ENCODE measurements around the gene CA5A. TPM values are rescaled to one million over a fixed set of nuclear protein-coding genes. Genes with fewer than 3 reads are reported as not detected.

Gene CA5A
- total RNA-seq, 1 donor from 2014 or later = not detected

GRCh38 chr16:87856791-87857228, 79.5 kb downstream of the CA5A start:
- intact Hi-C loops (cut with micrococcal nuclease) = no loop called here

DNA sequence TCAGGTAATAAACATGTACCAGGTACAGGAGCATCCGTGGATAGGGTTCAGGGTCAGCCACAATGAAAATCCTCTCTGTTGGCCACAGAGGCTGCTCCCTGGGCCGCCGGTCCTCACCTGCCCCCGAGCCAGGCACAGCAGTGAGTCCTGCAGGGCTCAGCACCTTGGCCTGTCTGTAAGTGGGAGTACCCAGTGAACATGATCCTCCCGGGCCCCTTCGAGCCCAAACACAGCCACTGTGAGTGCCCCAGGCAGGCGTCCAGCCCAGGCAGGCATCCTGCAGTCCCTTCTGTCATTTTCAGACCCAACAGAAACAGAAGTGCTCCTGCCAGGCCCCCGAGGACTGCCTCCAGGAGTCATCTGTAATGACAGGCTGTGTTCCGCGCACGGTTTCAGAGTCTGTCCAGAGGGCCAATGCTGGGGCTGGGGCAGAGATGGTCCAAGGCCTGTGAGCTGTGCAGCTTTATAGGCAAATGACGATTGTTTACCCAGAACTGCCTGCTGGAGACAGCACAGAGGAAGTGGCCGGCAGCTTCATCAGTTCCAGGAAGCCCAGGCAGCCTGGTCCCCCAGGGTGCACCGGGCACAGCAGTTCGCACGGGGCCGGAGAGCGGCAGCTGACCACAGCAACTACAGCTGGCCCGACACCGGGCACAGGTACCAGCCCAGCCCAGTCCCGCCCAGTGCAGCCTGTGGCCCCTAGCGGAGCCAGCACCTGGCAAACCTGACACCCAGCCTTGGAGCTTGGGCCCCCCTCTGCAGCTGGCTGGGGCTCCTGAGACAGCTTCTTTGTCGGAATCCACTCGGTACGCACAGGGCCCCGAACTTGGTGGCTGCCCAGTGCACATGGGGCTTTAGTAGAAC, 80.2 kb downstream of the CA5A start:
- peak; percentile 54 for ATAC-seq (ENCODE audit: low read depth)
- Mint-ChIP-seq H3K4me3 (peak overlapping the region; percentile 53), H3K27me3 (no peaks in the 10 kb centered on the region), H3K27ac (peak overlapping the region; percentile 75), H3K4me1 (peaks cover 43% of the 10 kb centered on the region), H3K9me3 (no peaks in the 10 kb centered on the region), H3K36me3 (ENCODE audit: low read depth) (peaks cover 52% of the 10 kb centered on the region)
- no peak for DNase-seq
- TF ChIP-seq, protein P1, sequence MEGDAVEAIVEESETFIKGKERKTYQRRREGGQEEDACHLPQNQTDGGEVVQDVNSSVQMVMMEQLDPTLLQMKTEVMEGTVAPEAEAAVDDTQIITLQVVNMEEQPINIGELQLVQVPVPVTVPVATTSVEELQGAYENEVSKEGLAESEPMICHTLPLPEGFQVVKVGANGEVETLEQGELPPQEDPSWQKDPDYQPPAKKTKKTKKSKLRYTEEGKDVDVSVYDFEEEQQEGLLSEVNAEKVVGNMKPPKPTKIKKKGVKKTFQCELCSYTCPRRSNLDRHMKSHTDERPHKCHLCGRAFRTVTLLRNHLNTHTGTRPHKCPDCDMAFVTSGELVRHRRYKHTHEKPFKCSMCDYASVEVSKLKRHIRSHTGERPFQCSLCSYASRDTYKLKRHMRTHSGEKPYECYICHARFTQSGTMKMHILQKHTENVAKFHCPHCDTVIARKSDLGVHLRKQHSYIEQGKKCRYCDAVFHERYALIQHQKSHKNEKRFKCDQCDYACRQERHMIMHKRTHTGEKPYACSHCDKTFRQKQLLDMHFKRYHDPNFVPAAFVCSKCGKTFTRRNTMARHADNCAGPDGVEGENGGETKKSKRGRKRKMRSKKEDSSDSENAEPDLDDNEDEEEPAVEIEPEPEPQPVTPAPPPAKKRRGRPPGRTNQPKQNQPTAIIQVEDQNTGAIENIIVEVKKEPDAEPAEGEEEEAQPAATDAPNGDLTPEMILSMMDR (IDR thresholded peaks at IDR 0.05) = no peak
- intact Hi-C loops (cut with micrococcal nuclease) = no loop called here
- ChIA-PET CTCF (interaction anchor here (1.2 to 1.6 kb wide), 2 partner anchors 15 to 77 kb away, joined by 7 to 8 read pairs; no protein-coding TSS in a partner anchor), POLR2A (interaction anchor here (1.3 to 4.4 kb wide), 5 partner anchors 12 to 76 kb away, joined by 5 to 54 read pairs (median 8); partner anchors contain the start of gene SLC7A5)

More at GRCh38 chr16:87856791-87857228, 79.5 kb downstream of the CA5A start:
- ATAC-seq (ENCODE audit: low read depth) (no peak), DNase-seq (no peak)
- TF ChIP-seq, protein P1 (IDR thresholded peaks at IDR 0.05) = no peak
- Mint-ChIP-seq H3K4me3 (peak overlapping the region; percentile 53), H3K27ac (peak overlapping the region; percentile 75), H3K9me3 (no peaks in the 10 kb centered on the region), H3K27me3 (no peaks in the 10 kb centered on the region), H3K4me1 (peaks cover 43% of the 10 kb centered on the region), H3K36me3 (ENCODE audit: low read depth) (peaks cover 48% of the 10 kb centered on the region)
- ChIA-PET CTCF (interaction anchor here (1.2 to 1.6 kb wide), 2 partner anchors 15 to 78 kb away, joined by 7 to 8 read pairs; no protein-coding TSS in a partner anchor), POLR2A (interaction anchor here (1.3 to 4.4 kb wide), 5 partner anchors 11 to 77 kb away, joined by 5 to 54 read pairs (median 8); partner anchors contain the start of gene SLC7A5)

DNA sequence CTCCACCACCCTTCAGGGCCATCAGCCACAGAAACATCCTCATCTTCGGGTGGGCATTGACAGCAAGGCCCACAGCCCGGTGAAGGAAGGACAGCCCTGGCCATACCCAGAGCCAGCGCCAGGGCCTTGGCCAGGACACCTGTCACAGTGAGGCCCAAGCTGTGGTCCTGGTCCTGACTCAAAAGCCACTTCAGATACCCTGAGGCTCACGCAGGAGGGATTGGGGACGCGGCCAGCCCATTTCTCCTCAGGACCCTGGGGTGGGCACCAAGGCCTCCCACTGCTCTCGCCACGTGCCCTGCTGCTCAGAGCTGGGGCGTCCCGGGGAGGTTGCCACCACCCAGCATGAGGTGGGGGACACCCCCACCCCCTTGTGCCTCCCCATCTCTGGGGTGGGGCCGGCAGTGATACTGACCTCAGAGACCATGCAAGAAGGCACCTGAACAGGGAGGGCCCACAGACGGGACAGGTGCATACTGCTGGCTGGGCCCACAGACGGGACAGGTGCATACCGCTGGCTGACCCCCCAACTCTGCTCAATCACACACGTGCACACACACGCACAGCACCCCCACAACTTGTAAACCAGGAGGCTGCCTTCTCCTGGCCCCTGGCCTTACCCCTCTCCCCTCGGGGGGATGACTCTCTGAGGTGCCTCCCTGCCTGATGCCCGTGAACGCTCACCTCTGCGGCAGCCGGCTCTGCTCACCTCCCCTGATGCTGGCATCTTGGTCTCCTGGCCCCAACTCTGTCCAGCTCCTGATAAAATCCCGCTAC, 81.2 kb downstream of the CA5A start:
- CTCF ChIA-PET = no interaction called here
- ATAC-seq (ENCODE audit: low read depth) (no peak), DNase-seq (no peak)
- POLR2A ChIA-PET = interaction anchor here (2.7 to 4.4 kb wide), 2 partner anchors 13 to 75 kb away, joined by 27 to 54 read pairs; partner anchors contain the start of gene SLC7A5
- peaks cover 55% of the 10 kb centered on the region for H3K36me3 Mint-ChIP-seq (ENCODE audit: low read depth)
- no peak overlapping the region for H3K4me3 Mint-ChIP-seq
- TF ChIP-seq, protein P1 (IDR thresholded peaks at IDR 0.05) = no peak
- peak overlapping the region; percentile 35 for H3K27ac Mint-ChIP-seq
- peaks cover 43% of the 10 kb centered on the region for H3K4me1 Mint-ChIP-seq
- H3K27me3 Mint-ChIP-seq = no peaks in the 10 kb centered on the region
- intact Hi-C loops (cut with micrococcal nuclease) = no loop called here
- no peaks in the 10 kb centered on the region for H3K9me3 Mint-ChIP-seq

GRCh38 chr16:87854053-87854906, 82.0 kb downstream of the CA5A start:
- intact Hi-C loops (cut with micrococcal nuclease) = no loop called here
- Mint-ChIP-seq H3K4me1 (peaks cover 44% of the 10 kb centered on the region), H3K9me3 (no peaks in the 10 kb centered on the region), H3K27ac (peak overlapping the region; percentile 24), H3K27me3 (no peaks in the 10 kb centered on the region), H3K4me3 (peak overlapping the region; percentile 15), H3K36me3 (ENCODE audit: low read depth) (peaks cover 56% of the 10 kb centered on the region)
- no peak for DNase-seq
- ChIA-PET CTCF (interaction anchor here (1.1 to 1.9 kb wide), 3 partner anchors 14 to 44 kb away, joined by 3 to 10 read pairs (median 8); no protein-coding TSS in a partner anchor), POLR2A (interaction anchor here (1.0 to 4.4 kb wide), 7 partner anchors 14 to 89 kb away, joined by 3 to 54 read pairs (median 7); partner anchors contain the start of genes KLHDC4 and SLC7A5)
- TF ChIP-seq, protein P1 (IDR thresholded peaks at IDR 0.05) = no peak
- ATAC-seq (ENCODE audit: low read depth) = no peak

Data from activated B cell treated with CpG ODN at 0.5 μM for 24 hours (primary cell).